Left renal pelvis (tissue), 4 donors: ENCODE measurements around the gene PABPC1L. TPM values are rescaled to one million over a fixed set of nuclear protein-coding genes. Genes with fewer than 3 reads are reported as not detected.

Source experiments
- DNase-seq, 4 donors: peaks; one replicate each; pipeline ENCODE4 v3.0.0-alpha.2; 2013; ENCODE audit warnings: low read depth in 4 of 4, low spot score in 3 of 4
- polyA plus RNA-seq, 4 donors: library from polyadenylated mRNA; unstranded; fragments of 120-200 nt; gene quantifications; one replicate each; pipeline ENCODE4 v1.2.1, GENCODE V29; 2013; ENCODE audit not compliant: insufficient read length in 4 of 4

Gene PABPC1L
- polyA plus RNA-seq, 4 donors = 29.4 to 71.2 (median 40.6) TPM

DNA sequence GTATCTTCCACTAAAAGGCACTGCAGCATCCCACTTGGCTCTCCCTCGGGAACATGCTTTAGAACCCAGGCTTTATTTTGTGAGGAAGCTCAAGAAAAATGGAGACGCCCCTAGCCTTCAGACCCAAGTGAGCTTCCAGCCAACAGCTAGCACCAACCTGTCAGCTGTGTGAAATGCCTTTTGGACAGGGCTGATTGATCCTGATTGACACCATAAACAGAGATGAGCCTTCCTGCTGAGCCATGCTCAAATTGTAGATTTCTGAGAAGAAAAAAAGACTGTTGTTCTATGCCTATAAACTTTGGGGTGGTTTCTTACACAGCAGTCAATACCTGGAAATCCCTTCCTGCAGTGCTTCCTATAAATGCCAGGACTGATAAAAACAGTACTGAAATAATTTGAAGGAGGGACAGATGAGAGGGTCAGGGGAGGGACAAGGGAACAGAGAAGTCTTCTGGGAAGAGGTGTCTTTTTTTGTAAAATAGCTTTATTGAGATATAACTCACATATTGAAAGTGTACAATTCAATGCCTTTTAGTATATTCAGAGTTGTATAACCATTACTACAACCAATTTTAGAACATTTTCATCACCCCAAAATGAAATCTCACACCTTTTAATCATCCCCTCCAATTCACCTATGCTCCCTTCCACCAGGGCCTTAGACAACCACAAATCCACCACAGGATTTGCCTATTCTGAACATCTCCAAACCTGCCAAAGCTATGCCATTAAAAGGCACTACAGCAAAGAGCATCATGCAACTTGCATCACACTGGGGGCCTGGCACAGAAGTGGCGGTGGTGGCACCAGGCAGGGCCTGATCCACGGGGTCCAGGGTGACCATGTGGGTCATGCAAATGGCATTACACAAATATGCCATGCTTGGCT lies 53.7 kb downstream of the PABPC1L start:
- DNase-seq = no peak

DNA sequence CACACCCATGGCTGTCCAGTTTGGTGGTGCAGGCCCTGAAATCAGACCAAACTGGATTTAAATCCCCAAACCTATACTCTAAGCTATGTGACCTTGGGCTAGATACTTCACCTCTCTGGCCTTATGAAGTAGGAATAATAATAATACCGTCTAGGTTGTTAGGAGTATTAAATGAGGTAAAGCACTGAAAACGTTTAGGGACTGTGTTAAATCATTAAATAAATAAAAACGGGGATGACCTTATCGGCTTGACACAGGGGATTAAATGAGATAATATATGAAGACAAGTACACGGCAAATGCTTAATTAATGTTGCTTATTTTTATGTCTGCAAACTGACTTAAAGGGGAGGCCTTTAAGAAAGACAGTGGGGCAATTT lies 55.8 kb downstream of the PABPC1L start:
- DNase-seq = no peak

DNA sequence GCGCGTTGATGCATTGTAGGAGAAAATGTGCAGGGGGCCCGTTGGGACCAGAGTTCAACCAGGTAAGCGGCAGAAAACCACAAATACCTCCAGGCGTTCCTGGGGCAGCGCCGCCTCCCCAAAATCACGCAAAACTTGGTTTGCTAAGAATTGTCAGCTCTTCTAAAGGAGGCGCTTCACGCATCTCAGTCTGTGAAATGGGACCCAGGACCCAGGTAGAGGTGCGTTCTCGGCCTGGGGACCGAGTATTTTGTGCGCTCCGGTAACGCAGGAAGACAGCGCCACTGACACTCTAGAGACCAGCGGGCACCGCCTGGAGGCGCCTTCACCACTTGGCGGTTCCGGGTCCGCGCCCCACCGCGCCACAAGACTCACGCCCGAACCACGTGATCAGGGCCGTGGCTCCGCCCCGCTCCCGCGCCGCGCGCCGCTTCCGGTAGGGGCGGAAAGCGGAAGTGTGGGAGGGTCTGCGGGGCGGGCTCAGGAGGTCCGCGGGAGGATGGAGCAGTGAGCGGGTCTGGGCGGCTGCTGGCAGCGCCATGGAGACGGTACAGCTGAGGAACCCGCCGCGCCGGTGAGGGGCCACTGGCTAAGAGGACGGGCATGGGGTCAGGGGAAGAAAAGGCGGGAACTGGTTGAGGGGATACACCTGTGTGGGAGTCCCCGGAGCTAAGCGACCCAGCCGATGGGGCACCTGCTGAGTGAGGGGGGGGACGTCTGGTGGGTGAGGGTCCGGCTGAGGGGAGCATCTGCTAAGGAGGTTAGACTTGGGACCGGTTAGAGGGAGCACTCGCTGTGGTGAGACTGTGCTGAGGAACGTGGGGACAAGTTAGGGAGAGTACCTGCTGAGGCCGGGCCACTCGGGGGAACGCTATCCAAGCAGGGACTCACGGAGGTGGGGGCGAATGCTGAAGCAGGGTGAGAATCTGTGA lies 56.4 kb downstream of the PABPC1L start, which contains the start of gene STK4:
Gene STK4 (plus strand): TSS at position 483 of the 932 bp plus-strand sequence. CDS start 57 bp downstream, at position 540.
- peak; percentile 83 to 87 (median 84) for DNase-seq

DNA sequence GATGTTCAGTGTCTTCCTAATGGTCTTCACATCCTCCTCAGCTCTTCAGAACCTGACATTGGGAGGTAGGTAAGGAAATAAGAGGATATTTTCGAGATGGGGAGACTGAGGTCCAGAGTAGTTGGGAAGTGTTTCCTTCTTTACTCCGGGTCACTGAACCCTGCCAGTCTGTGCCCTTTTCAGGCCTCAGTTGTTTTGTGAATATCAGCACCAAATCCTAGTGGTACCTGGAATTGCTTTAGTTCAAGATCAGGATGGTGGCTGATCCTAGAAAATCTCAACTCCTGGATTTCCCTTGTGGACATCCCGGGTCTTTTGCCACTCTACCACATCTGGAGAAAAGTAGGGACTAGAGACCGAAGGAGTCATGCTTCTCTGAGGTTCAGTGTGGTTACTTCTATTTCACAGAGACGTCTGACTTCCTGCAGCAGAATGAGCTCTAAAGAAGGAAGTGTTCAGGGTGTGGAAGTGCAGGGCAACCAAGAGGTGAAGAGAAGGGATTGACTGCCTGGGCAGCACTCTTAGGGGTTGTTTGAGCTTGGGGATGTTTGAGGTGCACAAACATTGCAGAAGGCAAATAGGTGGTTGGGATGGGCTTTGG lies 57.4 kb downstream of the PABPC1L start:
- no peak for DNase-seq

DNA sequence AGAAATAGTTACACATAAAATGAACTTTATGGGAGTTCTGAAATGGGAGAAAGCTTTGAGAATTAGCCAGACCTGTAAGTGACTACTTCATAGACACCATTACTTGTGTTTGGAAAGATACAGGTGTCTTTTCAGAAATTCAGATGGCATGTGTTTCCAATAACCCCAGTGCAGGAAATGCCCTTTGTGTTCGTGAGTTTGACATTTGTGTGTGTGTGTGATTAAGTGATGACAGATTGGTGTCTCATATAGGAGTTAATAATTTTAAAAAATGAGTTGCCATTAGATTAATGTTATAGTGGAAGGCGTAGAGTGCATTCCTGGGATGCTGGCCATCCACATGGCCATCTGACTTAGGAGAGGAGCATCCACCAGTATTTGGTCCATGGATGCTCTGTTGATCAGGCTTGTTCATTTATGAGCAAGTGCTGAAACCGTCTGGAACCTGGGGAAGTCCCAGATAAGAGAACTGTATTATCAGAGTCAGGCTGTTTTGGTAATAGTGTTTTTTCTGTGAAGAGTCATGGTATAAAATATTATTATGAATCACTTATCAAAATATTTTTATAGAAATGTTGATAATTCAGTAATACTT lies 59.5 kb downstream of the PABPC1L start:
- DNase-seq = no peak

DNA sequence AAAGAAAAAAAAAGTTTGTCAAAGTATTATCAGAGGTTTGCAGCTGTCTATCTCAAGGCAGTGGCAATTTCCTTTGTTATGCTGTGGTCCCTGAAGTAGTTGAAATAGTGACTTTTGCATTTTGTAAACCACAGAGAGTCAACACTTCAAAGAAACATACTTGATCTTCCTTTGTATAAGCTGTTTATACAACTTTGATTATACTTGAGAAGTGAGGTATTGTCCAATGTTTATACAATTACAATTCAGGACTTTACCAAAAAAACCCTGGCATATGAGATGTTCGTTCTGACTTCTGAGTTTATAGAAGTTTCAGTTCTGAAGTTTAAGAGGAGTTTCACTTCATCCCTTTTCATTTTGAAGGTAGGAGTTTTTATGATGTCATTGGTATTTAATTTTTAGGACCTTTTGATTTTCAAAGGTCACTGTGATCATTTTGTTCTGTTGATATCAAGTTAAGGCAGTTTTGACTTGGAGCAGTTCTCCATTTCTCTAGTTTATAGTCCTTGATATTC lies 60.4 kb downstream of the PABPC1L start:
- no peak for DNase-seq

DNA sequence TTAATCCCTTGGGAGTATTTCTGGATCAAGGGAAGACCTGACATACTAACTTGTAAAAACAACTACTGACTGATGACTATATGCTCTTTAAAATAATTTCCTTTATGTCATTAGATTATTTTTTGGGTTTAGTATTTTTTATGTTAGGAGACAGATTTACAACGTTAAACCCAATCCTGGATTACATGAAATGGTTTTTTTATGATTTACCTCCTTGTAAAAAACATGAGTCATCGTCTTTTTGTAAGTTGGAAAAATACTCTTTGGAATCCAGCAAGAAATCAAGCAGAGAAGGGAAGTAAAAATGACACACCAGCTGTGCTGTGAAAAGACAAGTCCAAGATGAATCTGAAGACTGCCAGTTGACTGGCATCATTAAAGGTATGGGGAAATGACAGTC lies 63.2 kb downstream of the PABPC1L start:
- no peak for DNase-seq

DNA sequence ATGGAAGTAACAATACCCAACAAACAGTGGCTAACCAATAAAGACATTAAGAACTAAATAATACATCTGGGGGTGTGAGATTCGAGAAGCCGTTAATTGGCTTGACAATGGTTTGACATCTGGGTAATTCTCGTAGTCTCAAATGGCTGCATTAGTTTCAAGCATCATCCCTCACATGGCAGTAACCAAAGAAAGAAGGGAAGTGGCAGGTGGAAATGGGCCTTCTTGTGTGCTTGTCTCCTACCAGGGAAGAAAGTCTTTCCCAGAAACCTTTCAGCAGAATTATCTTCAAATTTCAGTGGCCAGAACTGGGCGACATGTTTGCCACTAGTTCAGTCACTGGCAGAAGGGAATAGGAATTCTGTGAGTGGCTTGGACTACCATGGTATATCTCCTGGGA lies 66.8 kb downstream of the PABPC1L start:
- no peak for DNase-seq

DNA sequence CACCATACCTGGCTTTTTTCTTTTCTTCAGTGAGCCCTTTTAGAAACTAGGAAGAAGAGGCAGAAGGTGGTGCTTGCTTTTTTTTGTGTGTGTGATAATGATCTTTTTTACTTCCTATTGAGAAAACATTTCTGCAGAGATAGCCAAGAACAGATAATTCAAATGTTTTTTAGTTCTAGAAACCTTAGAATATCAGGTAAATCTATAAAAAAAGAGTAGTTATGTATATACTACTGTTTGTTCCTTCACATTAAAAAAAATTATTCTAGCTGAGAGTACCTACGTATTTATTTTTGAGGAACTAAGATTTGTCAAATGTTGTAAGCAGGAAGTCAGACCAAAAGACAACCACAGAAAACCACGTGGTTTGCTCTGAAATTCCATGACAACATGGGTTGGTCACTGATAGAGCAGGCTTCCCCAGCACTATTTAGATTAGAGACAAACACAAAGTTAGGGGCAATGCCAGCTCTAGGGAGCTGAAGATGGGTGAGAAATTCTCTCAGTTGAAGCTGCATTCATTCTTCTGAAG lies 69.3 kb downstream of the PABPC1L start:
- no peak for DNase-seq

DNA sequence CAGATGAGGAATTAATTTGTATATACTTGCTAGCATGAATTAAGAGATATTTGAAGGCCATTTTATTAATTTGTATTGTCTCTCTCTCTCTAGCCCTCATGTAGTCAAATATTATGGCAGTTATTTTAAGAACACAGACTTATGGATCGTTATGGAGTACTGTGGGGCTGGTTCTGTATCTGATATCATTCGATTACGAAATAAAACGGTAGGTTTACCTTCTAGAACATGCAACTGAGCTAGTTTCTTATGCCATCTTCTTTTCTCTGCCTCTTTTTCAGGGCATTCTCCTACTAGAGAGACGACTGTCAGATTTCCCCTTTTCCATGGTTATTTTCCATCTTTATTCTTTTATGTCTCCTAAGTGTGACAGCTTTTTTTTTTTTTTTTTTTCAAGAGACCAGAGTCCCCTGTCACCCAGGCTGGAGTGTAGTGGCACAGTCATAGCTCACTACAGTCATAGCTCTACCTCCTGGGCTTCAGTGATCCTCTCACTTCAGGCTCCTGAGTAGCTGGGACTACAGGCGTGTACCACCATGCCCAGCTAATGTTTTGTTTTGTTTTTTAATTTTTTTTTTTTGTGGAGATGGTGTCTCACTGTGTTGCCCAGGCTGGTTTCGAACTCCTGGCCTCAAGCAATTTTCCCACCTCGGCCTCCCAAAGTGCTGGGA lies 72.0 kb downstream of the PABPC1L start:
- no peak for DNase-seq

DNA sequence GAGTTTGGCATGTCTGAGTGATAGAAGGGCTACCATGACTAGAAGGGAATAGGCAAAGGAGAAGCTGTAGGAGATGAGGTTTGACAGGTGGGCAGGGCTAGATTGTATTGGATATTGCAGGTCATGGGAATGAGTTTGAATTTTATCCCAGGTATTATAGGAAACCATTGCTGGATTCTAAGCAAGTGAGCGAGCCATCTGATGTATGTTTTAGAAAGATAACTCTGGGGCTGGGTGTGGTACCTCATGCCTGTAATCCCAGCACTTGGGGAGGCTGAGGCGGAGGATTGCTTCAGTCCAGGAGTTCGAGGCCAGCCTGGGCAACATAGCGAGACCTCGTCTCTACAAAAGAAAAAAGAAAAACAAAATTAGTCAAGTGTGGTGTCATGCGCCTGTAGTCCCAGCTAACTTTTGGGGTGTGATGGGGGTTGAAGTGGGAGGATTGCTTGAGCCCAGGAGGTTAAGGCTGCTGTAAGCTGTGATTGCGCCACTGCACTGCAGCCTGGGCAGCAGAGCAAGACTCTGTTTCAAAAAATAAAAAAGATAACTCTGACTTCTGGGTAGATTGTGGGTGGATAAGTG lies 73.3 kb downstream of the PABPC1L start:
- DNase-seq = no peak

DNA sequence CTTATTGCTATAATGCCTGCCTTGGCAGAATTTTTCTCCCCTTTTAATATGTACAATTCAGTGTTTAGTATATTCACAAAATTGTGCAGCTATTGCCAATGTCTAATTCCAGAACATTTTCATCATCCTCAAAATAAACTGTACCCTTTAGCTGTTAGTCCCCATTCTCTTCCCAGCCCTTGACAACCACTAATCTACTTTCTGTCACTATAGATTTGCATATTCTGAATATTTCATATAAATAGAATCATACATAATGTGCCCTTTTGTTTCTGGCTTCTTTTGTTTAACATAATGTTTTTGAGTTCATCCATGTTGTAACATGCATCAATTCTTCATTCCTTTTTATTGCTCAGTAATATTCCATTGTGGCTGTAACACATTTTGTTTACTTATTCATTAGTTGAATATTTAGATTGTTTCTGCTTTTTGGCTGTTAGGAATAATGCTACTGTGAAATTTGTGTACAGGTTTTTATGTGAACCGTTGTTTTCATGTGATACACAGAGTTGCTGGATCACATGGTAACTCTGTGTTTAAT lies 78.8 kb downstream of the PABPC1L start:
- no peak for DNase-seq

Other genes with a start within 250 kb of the PABPC1L start
- under 1 TPM in 3 of 4 donors, not detected in 1; 0.10 to 0.26 (median 0.11) TPM for gene CCN5, start 194.7 kb upstream of the PABPC1L start, polyA plus RNA-seq
- under 1 TPM; 0.09 to 0.64 (median 0.09) TPM for gene KCNK15, start 164.2 kb upstream of the PABPC1L start, polyA plus RNA-seq
- gene RIMS4, start 99.5 kb upstream of the PABPC1L start, polyA plus RNA-seq = 1 to 10 TPM in 2 of 4 donors, under 1 TPM in 2; 0.73 to 1.8 (median 0.99) TPM
- 100 to 1,000 TPM; 146 to 253 (median 219) TPM for gene YWHAB, start 24.4 kb upstream of the PABPC1L start, polyA plus RNA-seq
- 10 to 100 TPM; 34.1 to 41.6 (median 40.0) TPM for gene TOMM34, start 50.3 kb downstream of the PABPC1L start, polyA plus RNA-seq
- 10 to 100 TPM; 15.4 to 21.7 (median 19.4) TPM for gene STK4, start 56.5 kb downstream of the PABPC1L start, polyA plus RNA-seq
- gene KCNS1, start 191.1 kb downstream of the PABPC1L start, polyA plus RNA-seq = under 1 TPM; 0.35 to 0.73 (median 0.49) TPM
- not detected for gene WFDC5, start 205.1 kb downstream of the PABPC1L start, polyA plus RNA-seq
- not detected for gene WFDC12, start 214.4 kb downstream of the PABPC1L start, polyA plus RNA-seq